Stomach (tissue), 9 donors: ENCODE results near the gene BBX. TPM values are rescaled to one million over a fixed set of nuclear protein-coding genes. Genes with fewer than 3 reads are reported as not detected.

Experiments used
- DNase-seq, 2 donors: peaks; one replicate each; pipeline versions ENCODE4 v3.0.0 to v3.0.0-alpha.2; 2013 to 2019
- H3K27ac ChIP-seq, 5 donors: fragments of 200-600 bp in 4 of 5; sonication (generic) in 4 of 5; one replicate each; pipeline ENCODE4 v1.5.1; 2013 to 2019; ENCODE audit warnings: mild to moderate bottlenecking in 1 of 5, moderate library complexity in 1 of 5
- H3K27me3 ChIP-seq, 3 donors: fragments of 200-600 bp; sonication (generic); one replicate each; pipeline ENCODE4 v1.5.1; 2017 to 2019; ENCODE audit warnings: mixed run types in 1 of 3
- H3K36me3 ChIP-seq, 4 donors: fragments of 200-600 bp; sonication (generic); 1 replicate in 3 of 4; 2 replicates in 1 of 4; pipeline ENCODE4 v1.5.1; 2016 to 2019
- H3K4me1 ChIP-seq, 4 donors: fragments of 200-600 bp; sonication (generic); one replicate each; pipeline ENCODE4 v1.5.1; 2016 to 2019
- H3K4me3 ChIP-seq, 4 donors: fragments of 200-600 bp; sonication (generic) in 3 of 4; one replicate each; pipeline ENCODE4 v1.5.1; 2016 to 2019; ENCODE audit warnings: mild to moderate bottlenecking in 1 of 4
- H3K9me3 ChIP-seq, 4 donors: fragments of 200-600 bp; sonication (generic); one replicate each; pipeline ENCODE4 v1.5.1; 2016 to 2019
- EP300 ChIP-seq: sonication (generic); formaldehyde crosslinking; IDR thresholded peaks from one replicate; pipeline ENCODE4 v1.6.1; 2017; ENCODE audit warnings: antibody characterized with exemption
- POLR2A ChIP-seq, 4 donors: fragments of 450-650 bp; IDR thresholded peaks; one replicate each; pipeline ENCODE4 v1.6.1; 2016; ENCODE audit warnings: antibody characterized with exemption in 4 of 4, control low read depth in 2 of 4, mild to moderate bottlenecking in 1 of 4, moderate library complexity in 1 of 4
- POLR2AphosphoS5 ChIP-seq, 3 donors: sonication (generic); formaldehyde crosslinking; IDR thresholded peaks; one replicate each; pipeline ENCODE4 v1.6.1; 2016; ENCODE audit warnings: antibody characterized with exemption in 3 of 3
- whole genome bisulfite sequencing, 5 donors: extraction: QIAGEN DNeasy Blood & Tissue Kit in 3 of 5; methylation state at CpG; one replicate each; pipeline versions ENCODE4 v1.1.5 to v1.1.7; 2013 to 2018; 5-methylcytosine and 5-hydroxymethylcytosine counted together
- intact Hi-C: fragments of 100-400 bp; cut with DNase I; formaldehyde crosslinking; loops from one replicate; pipeline ENCODE4 v1.15.1; 2023; ENCODE audit warnings: low total_unique reads
- polyA plus RNA-seq, 3 donors: library from polyadenylated mRNA; stranded (reverse); fragments of 200-250 nt; gene quantifications; one replicate each; pipeline ENCODE4 v1.2.3, GENCODE V29; 2013
- total RNA-seq, 5 donors: library from RNA; depleted of rRNA; stranded (reverse); fragments of >200 nt; gene quantifications; one replicate each; pipeline versions ENCODE4 v1.1.0 to v1.2.3, GENCODE V29; 2014 to 2016
- TF ChIP-seq, protein P1 (sequence below), 7 experiments: fragments of 450-650 bp in 4 of 7; fragments of 200-600 bp in 3 of 7; sonication (generic) in 3 of 7; IDR thresholded peaks; one replicate each; pipeline ENCODE4 v1.5.1; 2016 to 2019; ENCODE audit warnings: antibody characterized with exemption in 7 of 7, control low read depth in 2 of 7, mild to moderate bottlenecking in 1 of 7
- donor health status: healthy with polysubstance abuse.
- donor health status: Bipolar disorder and iron deficiency.
- donor health status: healthy.

Gene BBX
- total and polyA plus RNA-seq, 8 donors: 4.6 to 81.1 (median 45.2) TPM

DNA sequence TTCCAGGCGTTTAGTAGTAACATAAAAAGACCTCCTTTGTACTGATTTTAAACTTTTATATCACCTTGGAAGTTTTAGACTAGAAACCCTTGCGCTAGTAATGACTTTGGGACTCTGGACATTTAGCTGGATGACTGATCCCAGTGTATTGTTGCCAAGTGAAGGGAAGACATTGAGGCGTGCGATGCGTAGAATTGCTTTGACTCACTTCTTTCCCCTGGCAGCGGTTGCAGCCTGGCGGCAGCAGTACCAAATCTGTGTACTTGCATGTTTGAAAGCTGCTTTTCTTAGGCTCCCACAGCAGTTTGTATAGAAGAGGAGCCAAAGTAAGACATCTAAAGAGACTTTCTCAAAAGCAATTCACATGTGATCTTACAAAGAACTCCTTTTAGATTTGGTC lies 151.6 kb downstream of the BBX start:
- 69 to 90% (median 83%) methylated on average over 7 of the region's 7 CpGs for WGBS, 5 donors
- H3K27ac ChIP-seq: no peak overlapping the region
- peaks cover 0 to 24% (median 8%) of the 10 kb centered on the region in 4 donors for H3K4me1 ChIP-seq
- DNase-seq: peak in 1 of 2 donors; percentile 20
- H3K27me3 ChIP-seq: no peaks in the 10 kb centered on the region
- no peak for TF ChIP-seq POLR2AphosphoS5 (IDR thresholded peaks at IDR 0.05)
- TF ChIP-seq EP300: no peak
- no peak for TF ChIP-seq POLR2A (IDR thresholded peaks at IDR 0.05)
- TF ChIP-seq, protein P1, sequence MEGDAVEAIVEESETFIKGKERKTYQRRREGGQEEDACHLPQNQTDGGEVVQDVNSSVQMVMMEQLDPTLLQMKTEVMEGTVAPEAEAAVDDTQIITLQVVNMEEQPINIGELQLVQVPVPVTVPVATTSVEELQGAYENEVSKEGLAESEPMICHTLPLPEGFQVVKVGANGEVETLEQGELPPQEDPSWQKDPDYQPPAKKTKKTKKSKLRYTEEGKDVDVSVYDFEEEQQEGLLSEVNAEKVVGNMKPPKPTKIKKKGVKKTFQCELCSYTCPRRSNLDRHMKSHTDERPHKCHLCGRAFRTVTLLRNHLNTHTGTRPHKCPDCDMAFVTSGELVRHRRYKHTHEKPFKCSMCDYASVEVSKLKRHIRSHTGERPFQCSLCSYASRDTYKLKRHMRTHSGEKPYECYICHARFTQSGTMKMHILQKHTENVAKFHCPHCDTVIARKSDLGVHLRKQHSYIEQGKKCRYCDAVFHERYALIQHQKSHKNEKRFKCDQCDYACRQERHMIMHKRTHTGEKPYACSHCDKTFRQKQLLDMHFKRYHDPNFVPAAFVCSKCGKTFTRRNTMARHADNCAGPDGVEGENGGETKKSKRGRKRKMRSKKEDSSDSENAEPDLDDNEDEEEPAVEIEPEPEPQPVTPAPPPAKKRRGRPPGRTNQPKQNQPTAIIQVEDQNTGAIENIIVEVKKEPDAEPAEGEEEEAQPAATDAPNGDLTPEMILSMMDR (IDR thresholded peaks at IDR 0.05): no peak
- no peak overlapping the region for H3K4me3 ChIP-seq
- intact Hi-C loops: no loop called here
- H3K36me3 ChIP-seq: no peaks in the 10 kb centered on the region
- H3K9me3 ChIP-seq: no peaks in the 10 kb centered on the region

DNA sequence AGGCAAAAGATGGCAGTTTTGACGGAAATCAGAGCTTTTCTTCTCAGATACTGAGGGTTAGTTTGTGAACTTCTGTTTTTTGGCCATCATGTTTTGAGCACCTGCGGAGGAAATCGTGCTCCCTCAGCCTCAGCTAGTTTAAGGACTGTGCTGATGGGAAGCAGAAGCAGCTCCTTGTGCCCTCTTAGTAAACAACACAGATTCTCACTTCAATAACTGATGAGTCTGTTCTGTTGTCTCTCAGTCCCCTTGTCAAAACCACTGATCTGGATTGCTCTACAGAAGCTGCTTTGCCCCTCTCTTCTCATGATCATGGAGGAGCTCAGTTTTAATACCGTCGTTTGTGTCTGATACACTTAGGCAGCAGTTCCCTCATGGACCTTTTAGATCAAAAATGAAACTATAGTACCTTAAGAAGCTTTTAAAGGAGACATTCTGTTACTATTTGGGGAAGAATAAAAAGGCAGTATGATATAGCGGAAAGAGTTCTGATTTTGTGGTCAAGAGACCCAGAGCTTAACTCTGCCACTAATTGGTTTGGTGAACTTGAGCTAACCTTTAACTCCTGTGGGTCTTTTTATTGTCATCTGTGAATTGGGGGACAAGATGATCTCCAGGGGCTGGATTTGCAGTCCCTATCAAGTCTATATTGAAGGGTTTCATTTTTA lies 152.6 kb downstream of the BBX start:
- no peaks in the 10 kb centered on the region for H3K9me3 ChIP-seq
- 74 to 84% (median 78%) methylated on average over 6 of the region's 6 CpGs for WGBS, 5 donors
- TF ChIP-seq EP300 (no peak), POLR2AphosphoS5 (IDR thresholded peaks at IDR 0.05) (no peak), POLR2A (IDR thresholded peaks at IDR 0.05) (no peak)
- TF ChIP-seq, protein P1 (IDR thresholded peaks at IDR 0.05): no peak
- DNase-seq: peak in 1 of 2 donors; percentile 11
- no peaks in the 10 kb centered on the region for H3K36me3 ChIP-seq
- no peaks in the 10 kb centered on the region for H3K27me3 ChIP-seq
- intact Hi-C loops: no loop called here
- no peak overlapping the region for H3K4me3 ChIP-seq
- H3K27ac ChIP-seq: no peak overlapping the region
- H3K4me1 ChIP-seq: peaks cover 0 to 33% (median 9%) of the 10 kb centered on the region in 4 donors

DNA sequence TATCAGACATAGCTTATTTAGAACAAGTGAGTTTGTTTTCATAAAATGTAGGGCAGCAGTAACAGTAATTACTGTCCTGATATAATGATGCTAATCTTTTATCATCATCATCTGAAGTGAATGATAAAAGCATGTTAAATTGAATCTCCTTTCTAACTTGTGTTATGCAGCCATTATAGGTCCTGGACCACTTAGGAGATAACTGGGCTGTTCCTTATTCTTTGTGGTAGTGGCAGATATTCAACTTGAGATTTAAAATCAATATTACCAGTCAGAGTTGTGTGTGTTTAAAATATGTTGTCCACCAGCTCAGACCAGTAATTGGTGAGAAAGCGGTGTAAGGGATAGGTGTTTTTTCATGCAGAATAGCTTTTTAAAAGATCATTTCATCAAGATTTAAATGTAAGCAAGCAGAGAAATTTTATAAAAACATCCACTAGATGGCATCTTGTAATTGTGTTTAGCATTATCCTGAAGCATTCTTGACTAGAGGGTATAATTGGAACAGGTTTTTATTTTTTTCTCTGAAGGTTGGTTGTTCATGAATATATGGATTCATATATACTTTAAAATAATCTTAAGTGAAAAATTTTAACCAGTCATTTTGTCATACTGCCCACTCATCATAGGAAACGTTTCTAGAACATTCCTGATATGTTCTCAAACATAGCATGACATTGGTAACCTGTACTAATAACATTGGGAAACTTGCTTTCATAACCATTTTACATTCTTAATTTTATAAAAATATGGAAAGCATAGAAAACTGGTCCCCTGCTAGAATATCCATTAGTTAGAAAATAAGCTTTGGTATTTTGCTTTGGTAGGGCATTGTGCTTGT lies 153.9 kb downstream of the BBX start:
- H3K36me3 ChIP-seq: no peaks in the 10 kb centered on the region
- no peaks in the 10 kb centered on the region for H3K9me3 ChIP-seq
- H3K27me3 ChIP-seq: no peaks in the 10 kb centered on the region
- intact Hi-C loops: no loop called here
- TF ChIP-seq, protein P1 (IDR thresholded peaks at IDR 0.05): peak in 4 of 7 experiments; percentile 31 to 61 (median 40)
- TF ChIP-seq EP300 (no peak), POLR2A (IDR thresholded peaks at IDR 0.05) (no peak)
- peak in 1 of 2 donors; percentile 46 for DNase-seq
- 49 to 76% (median 57%) methylated on average over 2 of the region's 2 CpGs for WGBS, 5 donors
- no peak overlapping the region for H3K4me3 ChIP-seq
- no peak overlapping the region for H3K27ac ChIP-seq
- peaks cover 0 to 39% (median 12%) of the 10 kb centered on the region in 4 donors for H3K4me1 ChIP-seq

DNA sequence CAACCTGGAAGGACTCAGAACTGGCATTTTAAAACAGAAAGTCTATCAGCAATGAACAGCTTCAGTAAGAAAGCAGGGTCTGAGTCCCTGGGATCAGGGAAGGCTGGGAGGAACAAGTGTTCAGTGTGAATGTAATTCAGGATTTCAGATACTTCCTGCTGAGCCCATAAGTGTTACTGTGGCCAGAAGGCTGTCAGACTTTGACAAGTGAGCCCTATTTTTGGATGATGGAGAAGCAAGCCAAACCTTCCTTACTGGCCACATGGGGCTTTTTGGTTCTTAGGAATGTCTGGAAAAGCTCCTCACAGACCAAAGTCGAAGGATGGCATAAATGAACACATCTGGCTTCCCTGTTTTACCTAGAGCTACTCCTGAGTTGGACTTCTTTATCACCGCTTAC lies 157.2 kb downstream of the BBX start:
- no peaks in the 10 kb centered on the region for H3K9me3 ChIP-seq
- intact Hi-C loops: no loop called here
- no peak overlapping the region for H3K27ac ChIP-seq
- no peak for DNase-seq
- H3K4me1 ChIP-seq: peaks cover 0 to 55% (median 17%) of the 10 kb centered on the region in 4 donors
- H3K4me3 ChIP-seq: no peak overlapping the region
- TF ChIP-seq POLR2AphosphoS5 (IDR thresholded peaks at IDR 0.05) (no peak), EP300 (no peak), POLR2A (IDR thresholded peaks at IDR 0.05) (no peak)
- TF ChIP-seq, protein P1 (IDR thresholded peaks at IDR 0.05): no peak
- no peaks in the 10 kb centered on the region for H3K36me3 ChIP-seq
- H3K27me3 ChIP-seq: no peaks in the 10 kb centered on the region
- WGBS, 5 donors: 32 to 93% (median 67%) methylated on average over 2 of the region's 2 CpGs
